GM19240 (cell line): ENCODE results near the gene USH2A.
"Not testable (repeated sequence)": the region's sequence is repeated elsewhere in the genome, so short reads cannot be mapped to it uniquely, and the experiment has no call there.

Experiments
- DNase-seq: peaks from one replicate; pipeline ENCODE4 v3.0.0; 2011; ENCODE audit warnings: low spot score; ENCODE audit not compliant: insufficient read length

The USH2A gene

DNA sequence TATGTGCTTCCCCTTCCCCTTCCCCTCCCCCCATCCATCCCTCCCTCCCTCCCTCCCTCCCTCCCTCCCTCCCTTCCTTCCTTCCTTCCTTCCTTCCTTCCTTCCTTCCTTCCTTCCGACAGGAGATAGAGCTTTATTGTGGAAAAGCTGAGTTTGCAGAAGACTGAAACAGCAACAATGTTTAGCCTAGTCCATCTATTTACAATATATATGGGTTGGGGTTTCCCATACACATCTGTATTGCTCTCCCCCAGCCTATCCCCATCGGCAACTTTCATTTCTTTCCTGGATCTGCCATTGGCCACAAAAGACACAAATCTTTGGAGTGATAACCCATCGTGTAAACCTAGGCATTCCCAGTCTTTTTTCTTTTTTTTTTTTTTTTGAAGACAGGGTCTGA, 222.3 kb downstream of the USH2A start:
- DNase-seq: no peak

DNA sequence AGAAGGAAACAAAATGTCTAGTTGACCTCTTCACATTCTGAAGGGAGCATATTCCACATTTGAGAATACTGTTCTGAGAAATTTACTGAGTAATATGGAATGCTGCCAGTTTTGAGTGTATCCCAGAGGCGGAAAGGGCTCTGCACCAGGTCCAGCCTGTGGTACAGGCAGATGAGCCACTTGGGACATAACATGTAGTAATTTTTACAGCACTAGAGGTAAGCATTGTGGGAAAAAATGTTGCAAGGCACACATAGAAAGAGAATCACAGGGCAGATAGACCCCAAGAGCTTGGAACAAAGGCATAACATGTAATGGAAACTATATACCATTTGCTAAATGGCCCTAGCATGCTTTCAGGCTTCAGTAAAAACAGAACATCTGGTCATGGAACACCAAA, 228.5 kb downstream of the USH2A start:
- DNase-seq: no peak

DNA sequence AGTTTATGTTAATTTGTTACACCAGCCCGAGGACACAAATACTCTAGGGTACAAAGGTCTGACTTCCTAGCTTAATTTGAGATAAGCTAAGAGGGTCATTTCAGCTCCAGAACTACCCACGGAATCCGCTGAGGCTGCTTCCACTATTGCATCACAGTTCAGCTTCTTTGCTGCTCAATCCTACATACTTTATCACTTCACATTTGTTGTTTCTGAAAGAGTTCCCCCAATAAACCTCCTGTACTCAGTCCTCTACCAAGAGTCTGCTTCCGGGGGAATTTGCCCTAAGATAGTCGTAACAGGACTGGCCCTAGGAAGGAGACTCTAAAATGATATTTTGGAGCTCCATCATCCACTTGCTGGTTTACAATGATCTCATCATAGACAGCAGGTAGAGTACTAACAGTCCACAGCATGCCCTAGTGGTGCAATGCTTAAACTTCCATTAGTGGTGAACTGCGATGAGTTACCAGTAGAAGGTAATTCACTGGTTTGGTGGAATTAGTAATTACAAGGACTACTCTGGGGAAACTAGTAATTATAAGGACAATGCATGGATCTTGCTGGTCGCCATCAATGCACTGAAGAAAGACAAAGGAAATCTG, 229.3 kb downstream of the USH2A start:
- no peak for DNase-seq

DNA sequence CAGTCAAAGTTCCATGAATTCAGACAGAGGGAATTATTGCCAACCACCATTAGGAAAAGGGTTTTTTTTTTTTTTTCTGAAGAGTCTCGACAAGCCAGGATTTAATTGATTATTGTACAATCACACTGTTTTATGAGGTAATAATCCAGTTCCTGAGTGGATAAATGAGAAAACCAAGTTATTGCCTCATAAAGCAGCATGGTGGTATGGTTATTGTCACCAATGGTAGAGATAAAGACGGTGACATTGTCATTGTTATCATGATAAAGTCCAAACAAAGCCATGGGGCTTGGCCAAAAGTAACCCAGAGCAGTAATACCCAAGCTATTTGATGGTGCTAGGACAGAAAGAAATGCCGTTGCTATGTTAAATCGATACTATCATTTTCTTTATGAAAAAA, 232.8 kb downstream of the USH2A start:
- DNase-seq: no peak

GRCh38 chr1:216186816-216187215, 236.4 kb downstream of the USH2A start:
- no peak for DNase-seq

- no peak for DNase-seq
Observed at GRCh38 chr1:216186141-216186540, 237.1 kb downstream of the USH2A start.

GRCh38 chr1:216184126-216184680, 239.0 kb downstream of the USH2A start:
- DNase-seq: no peak

DNA sequence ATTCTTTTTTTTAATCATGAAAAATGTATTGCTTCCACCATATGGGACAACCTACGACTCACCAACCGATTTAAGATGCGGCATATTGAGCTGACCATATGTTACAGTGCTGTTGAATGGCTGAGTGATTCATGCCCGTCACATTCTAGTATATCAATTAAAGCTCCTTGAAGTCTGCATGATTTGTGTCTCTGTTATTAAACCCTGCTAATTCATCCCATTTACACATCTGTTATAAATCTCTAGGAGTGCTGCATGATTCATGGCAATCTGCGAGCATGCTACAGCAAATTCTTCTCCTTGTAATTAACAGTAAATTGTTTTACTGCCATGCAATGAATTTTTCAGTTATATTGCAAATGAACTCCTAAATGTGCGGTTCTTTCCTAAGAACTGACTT, 239.8 kb downstream of the USH2A start:
- DNase-seq: no peak

DNA sequence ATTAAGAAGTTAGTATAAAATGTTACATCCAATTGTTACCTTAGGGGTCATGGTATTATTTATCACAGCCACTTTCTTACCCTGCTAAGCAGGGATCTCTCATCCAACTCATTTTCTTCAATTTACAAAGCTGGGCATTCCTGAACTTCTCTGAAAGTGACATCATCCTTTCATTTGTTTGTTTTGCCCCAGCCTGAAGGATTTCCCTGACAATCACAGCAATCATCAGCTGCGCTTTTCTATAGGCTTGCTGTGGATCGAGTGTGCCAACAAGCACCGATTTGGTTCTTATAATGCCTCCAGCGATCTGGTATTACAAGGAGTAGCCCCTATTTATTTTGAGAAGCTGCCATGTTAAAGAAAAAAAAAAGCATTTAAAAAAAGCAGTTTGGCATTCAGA, 240.2 kb downstream of the USH2A start:
- DNase-seq: no peak

- DNase-seq: no peak
Observed at GRCh38 chr1:216181590-216181989, 241.7 kb downstream of the USH2A start.

- DNase-seq: no peak
Observed at GRCh38 chr1:216178281-216178680, 245.0 kb downstream of the USH2A start.

- DNase-seq: no peak
Observed at GRCh38 chr1:216176970-216177369, 246.3 kb downstream of the USH2A start.

- DNase-seq: no peak
Observed at GRCh38 chr1:216175714-216176113, 247.5 kb downstream of the USH2A start.

DNA sequence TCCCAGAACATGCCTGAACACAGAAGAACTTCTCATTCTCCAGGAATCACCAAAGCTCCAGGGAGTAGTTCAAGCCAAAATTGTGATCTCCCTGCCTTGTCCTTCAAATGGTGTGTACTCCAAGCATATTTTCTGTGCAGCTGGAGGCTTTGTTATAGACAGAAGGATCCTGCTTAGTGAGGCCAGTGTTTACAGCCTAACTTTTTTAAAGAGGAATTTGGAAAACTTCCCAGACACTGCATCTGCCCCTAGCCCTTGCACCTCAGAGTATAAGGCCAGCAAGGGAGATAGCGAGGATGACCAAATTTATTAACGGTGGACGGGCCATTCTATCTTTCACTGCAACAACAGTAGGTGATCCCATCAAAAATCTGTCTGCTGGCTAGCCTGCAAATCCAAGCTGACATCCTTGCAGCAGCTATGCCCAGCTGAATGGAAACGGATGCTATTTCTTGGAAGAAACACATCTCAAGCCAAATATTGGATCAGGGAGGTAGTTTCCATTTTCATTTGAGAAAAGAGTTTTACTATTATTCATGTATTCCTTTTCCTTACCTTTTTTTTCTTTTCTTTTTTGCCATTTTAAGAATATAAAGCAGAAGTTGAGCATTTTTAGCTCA, 249.8 kb downstream of the USH2A start:
- DNase-seq: no peak

GRCh38 chr1:216169351-216169750, 253.9 kb downstream of the USH2A start:
- DNase-seq: no peak

DNA sequence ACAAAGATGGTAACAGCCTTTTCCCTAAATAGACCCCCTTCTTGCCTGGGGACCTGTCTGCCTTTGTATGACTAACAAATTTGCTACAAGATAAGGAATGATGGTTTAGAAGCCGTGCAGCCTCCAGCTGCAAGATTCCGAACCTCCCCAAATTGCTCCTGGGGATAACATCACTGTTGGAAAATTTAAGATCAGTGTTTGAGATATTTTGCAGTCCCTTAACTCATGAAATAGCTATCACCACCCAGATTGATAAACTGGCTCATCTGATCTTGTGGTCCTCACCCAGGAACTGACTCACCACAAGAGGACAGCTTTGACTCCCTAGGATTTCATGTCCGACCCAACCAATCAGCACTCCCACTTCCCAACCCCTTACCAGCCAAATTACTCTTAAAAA, 254.7 kb downstream of the USH2A start:
- DNase-seq: no peak

- DNase-seq: no peak
Observed at GRCh38 chr1:216154063-216154462, 269.2 kb downstream of the USH2A start.

DNA sequence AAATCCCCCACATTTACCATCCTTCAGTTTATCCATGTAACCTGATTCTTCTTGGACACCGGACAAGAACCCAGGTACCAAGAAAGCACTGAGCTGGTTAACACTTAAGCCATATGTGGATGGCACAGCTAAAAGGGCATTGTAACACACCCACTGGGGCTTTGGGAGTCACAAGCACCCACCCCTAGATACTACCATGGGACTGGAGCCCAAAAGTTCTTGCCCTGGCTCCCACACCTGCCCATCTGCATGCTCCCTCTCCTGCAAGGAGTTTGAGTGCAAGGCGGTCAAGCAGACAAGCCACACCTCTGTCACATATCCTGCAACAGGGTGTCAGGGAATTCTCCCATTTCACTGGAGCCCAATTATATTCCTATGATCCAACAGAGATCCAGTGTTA, 270.1 kb downstream of the USH2A start:
- no peak for DNase-seq

- not testable (repeated sequence) for DNase-seq
Observed at GRCh38 chr1:216145451-216146018, 277.7 kb downstream of the USH2A start.

- DNase-seq: no peak
Observed at GRCh38 chr1:216144661-216145450, 278.4 kb downstream of the USH2A start.

DNA sequence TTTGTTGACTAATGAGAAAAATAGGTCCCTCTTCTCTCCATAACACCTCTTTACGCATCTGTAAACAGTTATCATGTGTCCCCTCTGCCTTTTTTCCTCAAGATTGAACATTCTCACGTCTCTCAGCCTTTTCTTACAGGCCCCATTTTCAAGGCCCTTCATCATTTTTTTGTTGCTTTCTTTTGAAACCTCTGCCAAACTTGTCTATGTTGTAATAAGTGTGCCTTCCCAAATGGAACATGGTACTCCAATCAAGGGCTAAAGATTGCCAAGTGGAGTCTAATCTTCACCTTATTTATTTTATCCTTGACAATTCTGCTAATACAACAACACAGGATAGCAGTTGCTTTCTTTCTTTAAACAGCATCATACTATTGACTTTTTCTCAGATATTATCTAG, 280.3 kb downstream of the USH2A start:
- DNase-seq: no peak
